HFF-Myc (cell line): Measurements from ENCODE around the gene FAM120B.
"Not testable (repeated sequence)": the region's sequence is repeated elsewhere in the genome, so short reads cannot be mapped to it uniquely, and the experiment has no call there.

ENCODE experiments used
- DNase-seq: peaks from one replicate; pipeline ENCODE4 v3.0.0-alpha.2; 2011; ENCODE audit warnings: low read depth; ENCODE audit errors: extremely low read depth
- H3K4me3 ChIP-seq: replicated peaks from 2 replicates; pipeline ENCODE4 v1.5.1; 2011; ENCODE audit warnings: low read depth, mild to moderate bottlenecking, control low read depth, low read length
- TF ChIP-seq, protein P1 (sequence below): IDR thresholded peaks from 2 replicates; pipeline ENCODE4 v1.5.1; 2012; ENCODE audit warnings: mild to moderate bottlenecking, low read depth, low read length, control low read depth; ENCODE audit errors: missing control alignments

Gene FAM120B

DNA sequence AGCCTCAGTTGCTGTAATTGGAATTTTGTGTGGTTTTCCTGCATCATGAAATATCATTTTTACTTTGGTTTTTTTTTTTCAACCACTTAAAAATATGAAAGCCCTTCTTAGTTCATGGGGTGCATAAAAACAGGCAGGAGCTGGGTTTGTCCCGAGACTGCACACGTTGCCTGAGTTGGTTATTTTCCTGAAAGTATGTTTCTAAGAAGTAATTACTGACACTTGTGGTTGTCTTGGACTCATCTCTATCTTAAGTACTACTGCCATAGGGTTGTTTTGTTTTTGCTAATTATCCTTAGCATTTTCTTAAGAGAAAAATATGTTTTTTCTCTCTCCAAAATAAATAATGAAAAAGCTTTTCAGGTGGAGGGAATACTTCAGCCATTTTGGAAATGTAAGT lies 40.1 kb downstream of the FAM120B start:
- H3K4me3 ChIP-seq: no peak overlapping the region
- DNase-seq: no peak
- TF ChIP-seq, protein P1, sequence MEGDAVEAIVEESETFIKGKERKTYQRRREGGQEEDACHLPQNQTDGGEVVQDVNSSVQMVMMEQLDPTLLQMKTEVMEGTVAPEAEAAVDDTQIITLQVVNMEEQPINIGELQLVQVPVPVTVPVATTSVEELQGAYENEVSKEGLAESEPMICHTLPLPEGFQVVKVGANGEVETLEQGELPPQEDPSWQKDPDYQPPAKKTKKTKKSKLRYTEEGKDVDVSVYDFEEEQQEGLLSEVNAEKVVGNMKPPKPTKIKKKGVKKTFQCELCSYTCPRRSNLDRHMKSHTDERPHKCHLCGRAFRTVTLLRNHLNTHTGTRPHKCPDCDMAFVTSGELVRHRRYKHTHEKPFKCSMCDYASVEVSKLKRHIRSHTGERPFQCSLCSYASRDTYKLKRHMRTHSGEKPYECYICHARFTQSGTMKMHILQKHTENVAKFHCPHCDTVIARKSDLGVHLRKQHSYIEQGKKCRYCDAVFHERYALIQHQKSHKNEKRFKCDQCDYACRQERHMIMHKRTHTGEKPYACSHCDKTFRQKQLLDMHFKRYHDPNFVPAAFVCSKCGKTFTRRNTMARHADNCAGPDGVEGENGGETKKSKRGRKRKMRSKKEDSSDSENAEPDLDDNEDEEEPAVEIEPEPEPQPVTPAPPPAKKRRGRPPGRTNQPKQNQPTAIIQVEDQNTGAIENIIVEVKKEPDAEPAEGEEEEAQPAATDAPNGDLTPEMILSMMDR: no peak

DNA sequence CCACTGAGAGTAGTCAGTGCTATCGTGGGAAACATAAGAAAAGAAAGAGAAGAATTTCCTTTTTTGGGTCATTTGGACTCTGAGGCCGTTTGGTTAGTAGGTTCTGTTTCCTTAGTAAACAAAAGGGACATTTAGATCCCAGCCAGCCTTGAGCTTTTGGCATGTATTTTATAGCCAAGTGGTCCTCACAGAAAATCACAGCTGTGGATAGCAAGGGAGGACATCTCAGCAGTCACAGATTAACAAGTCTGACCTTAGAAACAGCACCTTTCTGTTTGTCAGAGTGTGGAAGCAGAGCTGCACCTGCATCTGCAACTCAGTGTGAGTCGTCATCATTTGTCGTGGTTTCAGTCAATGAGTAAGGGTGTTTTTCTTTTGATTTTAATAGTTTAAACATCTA lies 40.5 kb downstream of the FAM120B start:
- DNase-seq: no peak
- TF ChIP-seq, protein P1: no peak
- no peak overlapping the region for H3K4me3 ChIP-seq

DNA sequence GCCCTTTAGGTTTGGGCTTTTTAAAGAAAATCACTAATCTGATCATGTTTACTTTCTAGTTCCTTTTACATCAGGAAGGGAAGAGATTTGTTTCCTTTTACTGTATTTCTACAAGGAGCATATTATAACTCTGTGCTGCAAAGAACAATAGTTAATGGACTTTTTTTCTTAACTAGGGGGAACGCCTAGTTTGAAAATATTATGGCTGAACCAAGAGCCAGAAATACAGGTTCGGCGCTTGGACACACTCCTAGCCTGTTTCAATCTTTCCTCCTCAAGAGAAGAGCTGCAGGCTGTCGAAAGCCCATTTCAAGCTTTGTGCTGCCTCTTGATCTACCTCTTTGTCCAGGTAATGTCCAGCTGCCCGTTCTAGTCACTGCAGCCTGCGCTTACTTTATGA lies 41.4 kb downstream of the FAM120B start:
- TF ChIP-seq, protein P1: no peak
- DNase-seq: no peak
- H3K4me3 ChIP-seq: no peak overlapping the region

DNA sequence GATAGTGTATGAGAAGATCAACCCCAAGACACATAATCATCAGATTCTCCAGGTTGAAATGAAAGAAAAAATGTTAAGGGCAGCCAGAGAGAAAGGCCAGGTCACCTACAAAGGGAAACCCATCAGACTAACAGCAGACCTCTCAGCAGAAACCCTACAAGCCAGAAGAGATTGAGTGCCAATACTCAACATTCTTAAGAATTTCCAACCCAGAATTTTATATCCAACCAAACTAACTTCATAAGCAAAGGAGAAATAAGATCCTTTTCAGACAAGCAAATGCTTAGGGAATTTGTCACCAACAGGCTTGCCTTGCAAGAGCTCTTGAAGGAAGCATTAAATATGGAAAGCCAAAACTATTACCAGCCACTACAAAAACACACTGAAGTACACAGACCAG lies 44.9 kb downstream of the FAM120B start:
- not testable (repeated sequence) for DNase-seq, H3K4me3 ChIP-seq

DNA sequence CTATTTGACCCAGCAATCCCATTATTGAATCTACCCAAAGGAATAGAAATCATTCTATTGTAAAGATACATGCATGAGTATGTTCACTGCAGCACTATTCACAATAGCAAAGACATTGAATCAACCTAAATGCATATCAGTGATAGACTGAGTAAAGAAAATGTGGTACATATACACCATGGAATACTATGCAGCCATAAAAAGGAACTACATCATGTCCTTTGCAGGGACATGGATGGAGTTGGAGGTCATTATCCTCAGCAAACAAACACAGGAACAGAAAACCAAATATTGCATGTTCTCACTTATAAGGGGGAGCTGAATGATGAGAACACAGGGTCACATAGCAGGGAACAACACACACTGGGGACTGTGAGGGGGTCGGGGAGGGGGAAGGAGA lies 48.6 kb downstream of the FAM120B start:
- not testable (repeated sequence) for DNase-seq, H3K4me3 ChIP-seq

DNA sequence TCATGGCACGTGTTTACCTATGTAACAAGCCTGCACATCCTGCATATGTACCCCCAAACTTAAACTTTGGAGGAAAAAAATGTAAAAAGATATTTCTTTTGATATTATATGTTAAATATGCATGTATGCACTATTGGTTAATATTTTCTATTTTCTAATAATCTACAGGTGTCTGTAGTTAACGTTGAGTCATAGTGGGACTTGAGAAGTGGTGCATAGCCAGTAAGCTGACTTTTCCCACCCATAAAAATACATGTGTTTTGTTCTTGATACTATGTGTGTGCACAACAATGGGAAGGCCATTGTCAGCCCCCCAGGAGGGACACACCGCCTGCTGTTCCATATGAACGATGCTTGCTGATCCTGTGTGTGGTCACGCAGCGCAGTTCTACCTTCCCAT lies 49.1 kb downstream of the FAM120B start:
- H3K4me3 ChIP-seq: no peak overlapping the region
- TF ChIP-seq, protein P1: no peak
- DNase-seq: no peak

DNA sequence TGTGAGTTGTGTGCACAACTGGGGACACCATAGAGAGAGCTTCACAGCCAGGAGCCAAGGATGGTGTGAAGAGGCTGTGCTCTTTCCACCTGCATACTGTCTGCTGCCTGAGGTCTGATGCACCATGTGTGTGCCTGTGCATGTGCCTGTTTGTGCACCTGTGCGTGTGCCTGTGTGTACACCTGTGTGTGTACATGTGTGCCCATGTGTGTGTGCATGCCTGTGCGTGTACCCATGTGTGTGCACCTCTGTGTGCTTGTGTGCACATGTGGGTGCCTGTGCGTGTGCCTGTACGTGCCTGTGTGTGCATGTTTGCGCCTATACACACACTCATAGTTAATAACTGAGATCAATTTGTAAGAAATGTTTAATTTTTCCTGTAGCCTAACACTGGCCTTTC lies 51.3 kb downstream of the FAM120B start:
- TF ChIP-seq, protein P1: no peak
- H3K4me3 ChIP-seq: no peak overlapping the region
- no peak for DNase-seq

DNA sequence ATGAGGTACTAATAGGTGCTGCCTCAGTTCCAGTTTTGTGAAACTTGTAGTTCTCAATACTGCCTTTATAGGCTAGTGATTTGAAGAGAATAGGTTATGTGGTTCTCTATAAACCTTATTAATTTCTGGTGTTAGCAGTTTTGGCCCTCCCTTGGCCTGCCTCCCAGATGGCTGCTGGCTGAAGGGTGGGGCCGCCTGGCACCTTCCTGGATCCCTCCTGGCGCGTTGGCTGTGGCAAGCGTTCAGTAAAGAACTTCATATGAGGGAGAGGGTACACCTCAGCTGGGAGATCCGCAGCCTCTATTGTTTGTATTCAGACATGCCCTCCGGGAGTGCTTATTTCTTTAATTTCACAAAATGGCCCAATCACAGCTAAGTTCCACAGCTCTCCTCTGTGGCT lies 51.9 kb downstream of the FAM120B start:
- TF ChIP-seq, protein P1: no peak
- DNase-seq: no peak
- no peak overlapping the region for H3K4me3 ChIP-seq
